Lower leg skin (tissue), 4 donors: ENCODE data around the gene TSN. TPM values are rescaled to one million over a fixed set of nuclear protein-coding genes. Genes with fewer than 3 reads are reported as not detected.

ENCODE experiments used
- DNase-seq, 2 donors: peaks; one replicate each; pipeline ENCODE4 v3.0.0-alpha.2; 2019; ENCODE audit warnings: low spot score in 2 of 2
- H3K4me3 ChIP-seq: fragments of 200-600 bp; sonication (generic); 2 replicates; pipeline ENCODE4 v1.5.1; 2017; ENCODE audit warnings: mild to moderate bottlenecking, low read depth; ENCODE audit not compliant: poor library complexity, severe bottlenecking
- POLR2A ChIP-seq, 2 donors: fragments of 450-650 bp; IDR thresholded peaks; one replicate each; pipeline ENCODE4 v1.6.1; 2016 to 2017; ENCODE audit warnings: antibody characterized with exemption in 2 of 2, mild to moderate bottlenecking in 1 of 2, moderate library complexity in 1 of 2
- WGBS, 2 donors: methylation state at CpG; one replicate each; pipeline ENCODE4 v1.1.5; 2018; 5-methylcytosine and 5-hydroxymethylcytosine counted together
- intact Hi-C: fragments of 100-400 bp; cut with DNase I; formaldehyde crosslinking; loops from one replicate; pipeline ENCODE4 v1.15.0; 2023; ENCODE audit warnings: low total_unique reads
- total RNA-seq, 4 donors: library from RNA; depleted of rRNA; stranded (reverse); fragments of >200 nt; gene quantifications; one replicate each; pipeline ENCODE4 v1.1.0, GENCODE V29; 2016
- TF ChIP-seq, protein P1 (sequence below), 3 donors: fragments of 450-650 bp; IDR thresholded peaks; one replicate each; pipeline ENCODE4 v1.5.1; 2016; ENCODE audit warnings: antibody characterized with exemption in 3 of 3, mild to moderate bottlenecking in 3 of 3, moderate library complexity in 2 of 3

Gene TSN
- total RNA-seq, 4 donors from 2014 or later, result 30.7 to 52.4 (median 35.4) TPM

DNA sequence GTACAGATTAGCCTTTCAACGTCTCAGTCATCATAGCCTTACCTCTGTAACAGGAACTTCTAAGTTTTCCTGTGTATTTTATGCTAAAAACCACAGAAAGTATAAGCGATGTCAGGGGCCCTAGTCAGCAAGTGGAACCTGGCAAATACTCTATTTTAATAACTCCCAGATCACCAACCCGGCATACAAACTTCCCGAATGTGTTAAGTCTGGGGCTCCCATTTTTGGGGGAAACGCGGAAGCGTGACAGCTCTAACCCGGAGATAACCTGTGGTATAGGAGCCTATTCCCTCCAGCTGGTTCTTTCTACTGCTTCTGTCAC lies 19.4 kb upstream of the TSN start:
- peak overlapping the region; percentile 55 for H3K4me3 ChIP-seq
- WGBS, 2 donors, result 1% methylated on average over 8 of the region's 8 CpGs
- intact Hi-C loops, result no loop called here
- DNase-seq, result no peak
- TF ChIP-seq, protein P1, sequence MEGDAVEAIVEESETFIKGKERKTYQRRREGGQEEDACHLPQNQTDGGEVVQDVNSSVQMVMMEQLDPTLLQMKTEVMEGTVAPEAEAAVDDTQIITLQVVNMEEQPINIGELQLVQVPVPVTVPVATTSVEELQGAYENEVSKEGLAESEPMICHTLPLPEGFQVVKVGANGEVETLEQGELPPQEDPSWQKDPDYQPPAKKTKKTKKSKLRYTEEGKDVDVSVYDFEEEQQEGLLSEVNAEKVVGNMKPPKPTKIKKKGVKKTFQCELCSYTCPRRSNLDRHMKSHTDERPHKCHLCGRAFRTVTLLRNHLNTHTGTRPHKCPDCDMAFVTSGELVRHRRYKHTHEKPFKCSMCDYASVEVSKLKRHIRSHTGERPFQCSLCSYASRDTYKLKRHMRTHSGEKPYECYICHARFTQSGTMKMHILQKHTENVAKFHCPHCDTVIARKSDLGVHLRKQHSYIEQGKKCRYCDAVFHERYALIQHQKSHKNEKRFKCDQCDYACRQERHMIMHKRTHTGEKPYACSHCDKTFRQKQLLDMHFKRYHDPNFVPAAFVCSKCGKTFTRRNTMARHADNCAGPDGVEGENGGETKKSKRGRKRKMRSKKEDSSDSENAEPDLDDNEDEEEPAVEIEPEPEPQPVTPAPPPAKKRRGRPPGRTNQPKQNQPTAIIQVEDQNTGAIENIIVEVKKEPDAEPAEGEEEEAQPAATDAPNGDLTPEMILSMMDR (IDR thresholded peaks at IDR 0.05), result no peak

DNA sequence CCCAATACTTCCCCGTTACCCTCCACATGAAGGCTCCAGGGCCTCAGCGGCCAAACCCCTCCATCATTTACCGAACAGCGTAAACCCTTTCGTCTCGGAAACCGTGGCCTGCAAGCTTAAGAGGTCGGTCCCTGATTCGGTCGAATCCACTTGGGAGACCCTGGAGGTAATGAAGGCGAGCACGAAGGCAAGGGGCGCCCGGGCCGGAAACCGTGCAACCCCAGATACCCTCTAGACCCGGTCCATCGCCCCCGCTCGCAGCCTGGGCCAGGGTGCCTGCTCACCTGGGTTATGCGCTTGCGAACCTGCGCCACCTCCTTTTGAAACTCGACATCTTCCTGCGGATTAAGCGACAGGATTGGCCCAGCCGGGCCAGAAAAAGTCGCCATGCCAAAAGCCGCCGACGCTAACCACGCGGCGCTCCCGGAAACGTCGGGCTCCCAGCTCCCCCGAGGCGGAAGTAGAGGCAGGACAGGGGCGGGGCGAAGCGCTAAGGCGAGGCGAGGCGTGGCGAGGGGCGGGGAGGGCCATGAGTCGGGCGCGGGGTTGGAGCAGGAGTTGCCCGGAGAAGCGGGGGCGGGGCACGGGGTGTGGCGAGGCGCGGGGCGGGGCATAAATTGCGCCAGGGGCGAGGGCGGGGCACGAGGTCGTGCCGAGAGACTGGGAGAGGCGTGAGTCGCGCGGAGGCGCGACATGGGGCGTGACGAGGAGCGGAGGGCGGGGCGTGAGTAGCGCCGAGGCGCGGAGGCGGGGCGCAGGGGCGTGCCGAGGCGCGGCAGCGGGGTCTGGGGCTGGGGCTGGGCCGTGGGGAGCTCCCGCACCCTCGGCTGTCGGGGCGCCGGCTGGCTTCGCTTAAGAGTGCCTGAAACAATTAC lies 18.8 kb upstream of the TSN start, which contains the start of gene NIFK:
Gene NIFK (minus strand): TSS at position 414 of the 875 bp plus-strand sequence. CDS start 25 bp downstream, at position 389.
- peak in 1 of 2 donors; percentile 4 for TF ChIP-seq POLR2A (IDR thresholded peaks at IDR 0.05)
- TF ChIP-seq, protein P1 (IDR thresholded peaks at IDR 0.05), result no peak
- H3K4me3 ChIP-seq, result peak within 1 kb of the TSS; percentile 55
- DNase-seq, result peak; percentile 99 to 100
- intact Hi-C loops, result no loop called here
- 1% methylated on average over 52 to 86 of the region's 93 CpGs for WGBS, 2 donors

DNA sequence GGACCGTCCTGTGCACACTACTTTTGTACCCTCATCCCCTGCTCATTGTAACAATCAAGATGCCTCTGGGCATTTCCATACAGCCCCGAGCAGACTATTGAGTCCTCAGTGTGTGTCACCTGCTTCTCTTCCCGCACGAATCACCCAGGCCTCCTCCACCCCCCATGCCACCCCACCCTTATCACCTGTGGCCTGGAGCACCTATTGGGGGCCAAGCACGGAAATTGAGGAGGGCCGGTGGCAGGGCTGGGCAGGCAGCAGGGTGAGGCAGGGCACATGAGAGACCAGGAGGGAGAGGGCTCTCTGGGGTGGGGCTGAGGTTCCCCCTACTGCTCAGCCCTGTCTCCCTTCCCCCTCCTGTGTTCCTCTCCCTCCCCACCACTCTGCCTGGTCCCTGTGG lies 14.5 kb upstream of the TSN start:
- DNase-seq, result peak in 1 of 2 donors; percentile 5
- TF ChIP-seq, protein P1 (IDR thresholded peaks at IDR 0.05), result no peak
- TF ChIP-seq POLR2A (IDR thresholded peaks at IDR 0.05), result no peak
- no peak overlapping the region for H3K4me3 ChIP-seq
- intact Hi-C loops, result no loop called here
- WGBS, 2 donors, result 66 to 79% methylated on average over 6 of the region's 6 CpGs

DNA sequence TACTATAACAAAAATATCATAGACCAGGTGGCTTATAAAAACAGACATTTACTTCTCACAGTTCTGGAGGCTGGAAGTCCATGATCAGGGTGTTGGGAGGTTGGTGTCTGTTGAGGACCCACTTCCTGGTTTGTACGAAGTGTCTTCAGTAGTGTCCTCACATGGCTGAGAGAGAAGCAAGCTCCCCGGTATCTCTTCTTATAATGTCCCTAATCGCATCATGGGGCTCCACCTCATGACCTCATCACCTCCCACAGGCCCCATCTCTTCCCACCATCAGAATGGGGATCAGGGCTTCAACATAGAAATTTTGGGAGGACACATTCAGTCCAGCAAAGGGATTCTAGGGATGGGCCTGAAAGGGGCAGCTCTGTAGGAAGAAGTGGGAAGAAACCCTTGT lies 14.0 kb upstream of the TSN start:
- TF ChIP-seq POLR2A (IDR thresholded peaks at IDR 0.05), result no peak
- TF ChIP-seq, protein P1 (IDR thresholded peaks at IDR 0.05), result no peak
- WGBS, 2 donors, result 90 to 96% methylated on average over 3 of the region's 3 CpGs
- no peak overlapping the region for H3K4me3 ChIP-seq
- intact Hi-C loops, result no loop called here
- peak in 1 of 2 donors; percentile 7 for DNase-seq

DNA sequence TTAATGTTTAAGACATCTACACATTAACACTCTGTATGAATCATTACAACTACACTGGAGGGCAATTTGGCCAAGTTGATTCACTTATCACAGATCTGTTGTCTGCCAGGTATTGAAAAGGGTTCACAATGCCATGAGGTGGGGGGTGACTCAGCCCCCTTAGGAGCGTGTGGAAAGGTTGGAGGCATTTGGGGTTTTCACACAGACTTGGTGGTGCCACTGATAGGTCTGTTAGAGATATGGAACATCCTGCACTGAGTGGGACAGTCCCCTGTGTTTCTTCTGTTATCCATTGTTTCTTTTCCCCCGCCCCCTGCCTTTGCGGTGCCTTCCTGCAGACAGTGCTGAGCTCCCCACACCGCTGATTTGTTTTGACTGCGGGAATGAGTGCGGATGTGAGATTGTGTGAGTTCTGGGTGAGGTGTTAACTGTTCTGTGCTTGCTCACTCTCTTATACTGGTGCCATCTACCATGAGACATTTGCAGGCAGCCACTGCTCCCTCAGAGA lies 9.3 kb upstream of the TSN start:
- intact Hi-C loops, result no loop called here
- 84 to 85% methylated on average over 6 of the region's 6 CpGs for WGBS, 2 donors

More for the DNA sequence above, 9.3 kb upstream of the TSN start:
- TF ChIP-seq POLR2A (IDR thresholded peaks at IDR 0.05), result no peak
- TF ChIP-seq, protein P1 (IDR thresholded peaks at IDR 0.05), result no peak
- no peak overlapping the region for H3K4me3 ChIP-seq
- no peak for DNase-seq
